NCI-H146 (cell line): ENCODE data around the gene POLN.
A peak's percentile ranks its signal among the peaks of the same experiment; 100 is the strongest.
"Not testable (repeated sequence)": the region's sequence is repeated elsewhere in the genome, so short reads cannot be mapped to it uniquely, and the experiment has no call there.

Experiments used
- DNase-seq: peaks from one replicate; lab custom pipeline; 2025; lab: John Stamatoyannopoulos, UW

POLN gene

GRCh38 chr4:2219233-2219760, 22.6 kb downstream of the POLN start:
- peak; percentile 68 for DNase-seq

GRCh38 chr4:2218436-2218835, 23.5 kb downstream of the POLN start:
- DNase-seq = no peak

- DNase-seq = no peak
Measured at GRCh38 chr4:2217726-2218125, 24.2 kb downstream of the POLN start.

- DNase-seq = no peak
Measured at GRCh38 chr4:2212831-2213230, 29.1 kb downstream of the POLN start.

GRCh38 chr4:2202789-2203188, 39.1 kb downstream of the POLN start:
- not testable (repeated sequence) for DNase-seq

GRCh38 chr4:2194496-2194895, 47.4 kb downstream of the POLN start:
- DNase-seq = no peak

GRCh38 chr4:2193326-2193725, 48.6 kb downstream of the POLN start:
- DNase-seq = no peak

- DNase-seq = no peak
Measured at GRCh38 chr4:2186865-2187172, 55.1 kb downstream of the POLN start.

- peak; percentile 60 for DNase-seq
Measured at GRCh38 chr4:2186133-2186864, 55.6 kb downstream of the POLN start.

GRCh38 chr4:2183394-2183793, 58.5 kb downstream of the POLN start:
- DNase-seq = no peak

GRCh38 chr4:2182994-2183393, 58.9 kb downstream of the POLN start:
- DNase-seq = no peak

GRCh38 chr4:2180410-2180809, 61.5 kb downstream of the POLN start:
- DNase-seq = no peak

GRCh38 chr4:2179717-2180116, 62.2 kb downstream of the POLN start:
- no peak for DNase-seq

GRCh38 chr4:2178986-2179385, 62.9 kb downstream of the POLN start:
- DNase-seq = no peak

GRCh38 chr4:2177443-2178093, 64.4 kb downstream of the POLN start:
- DNase-seq = no peak

- DNase-seq = no peak
Measured at GRCh38 chr4:2175990-2176698, 65.8 kb downstream of the POLN start.

GRCh38 chr4:2174061-2174460, 67.9 kb downstream of the POLN start:
- DNase-seq = no peak

- DNase-seq = no peak
Measured at GRCh38 chr4:2172627-2173231, 69.2 kb downstream of the POLN start.

- no peak for DNase-seq
Measured at GRCh38 chr4:2172161-2172560, 69.8 kb downstream of the POLN start.

- peak; percentile 21 for DNase-seq
Measured at GRCh38 chr4:2168469-2169319, 73.2 kb downstream of the POLN start.

- no peak for DNase-seq
Measured at GRCh38 chr4:2166253-2166652, 75.7 kb downstream of the POLN start.

- DNase-seq = no peak
Measured at GRCh38 chr4:2165391-2165790, 76.5 kb downstream of the POLN start.
